ENCODE results near the gene SLC25A15. TPM values are rescaled to one million over a fixed set of nuclear protein-coding genes. Genes with fewer than 3 reads are reported as not detected.
"Not testable (repeated sequence)": the region's sequence is repeated elsewhere in the genome, so short reads cannot be mapped to it uniquely, and the experiment has no call there.

The SLC25A15 gene
- total RNA-seq, 1 donor from 2014 or later: 12.2 TPM

DNA sequence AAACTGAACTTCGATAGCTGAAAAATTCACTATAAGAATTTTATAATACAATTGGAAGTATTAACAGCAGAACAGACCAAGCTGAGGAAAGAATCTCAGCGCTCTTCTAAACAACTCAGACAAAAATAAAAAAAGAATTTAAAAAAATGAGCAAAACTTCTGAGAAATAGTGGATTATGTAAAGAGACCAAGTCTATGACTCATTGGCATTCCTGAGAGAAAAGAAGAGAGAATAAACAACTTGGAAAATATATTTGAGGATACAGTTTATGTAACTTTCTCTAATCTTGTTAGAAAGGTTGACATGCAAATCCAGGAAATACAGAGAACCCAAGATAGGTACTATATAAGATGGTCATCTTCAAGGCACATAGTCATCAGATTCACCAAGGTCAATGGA, 25.4 kb downstream of the SLC25A15 start:
- Mint-ChIP-seq H3K4me3 (no peak overlapping the region), H3K27ac (no peak overlapping the region), H3K27me3 (ENCODE audit: low read depth) (no peaks in the 10 kb centered on the region), H3K36me3 (peaks cover 71% of the 10 kb centered on the region), H3K9me3 (peaks cover 45% of the 10 kb centered on the region), H3K4me1 (no peaks in the 10 kb centered on the region)
- DNase-seq (ENCODE audit: low spot score in 2 of 2, unreplicated experiment in 2 of 2): no peak
- TF ChIP-seq, protein P1, sequence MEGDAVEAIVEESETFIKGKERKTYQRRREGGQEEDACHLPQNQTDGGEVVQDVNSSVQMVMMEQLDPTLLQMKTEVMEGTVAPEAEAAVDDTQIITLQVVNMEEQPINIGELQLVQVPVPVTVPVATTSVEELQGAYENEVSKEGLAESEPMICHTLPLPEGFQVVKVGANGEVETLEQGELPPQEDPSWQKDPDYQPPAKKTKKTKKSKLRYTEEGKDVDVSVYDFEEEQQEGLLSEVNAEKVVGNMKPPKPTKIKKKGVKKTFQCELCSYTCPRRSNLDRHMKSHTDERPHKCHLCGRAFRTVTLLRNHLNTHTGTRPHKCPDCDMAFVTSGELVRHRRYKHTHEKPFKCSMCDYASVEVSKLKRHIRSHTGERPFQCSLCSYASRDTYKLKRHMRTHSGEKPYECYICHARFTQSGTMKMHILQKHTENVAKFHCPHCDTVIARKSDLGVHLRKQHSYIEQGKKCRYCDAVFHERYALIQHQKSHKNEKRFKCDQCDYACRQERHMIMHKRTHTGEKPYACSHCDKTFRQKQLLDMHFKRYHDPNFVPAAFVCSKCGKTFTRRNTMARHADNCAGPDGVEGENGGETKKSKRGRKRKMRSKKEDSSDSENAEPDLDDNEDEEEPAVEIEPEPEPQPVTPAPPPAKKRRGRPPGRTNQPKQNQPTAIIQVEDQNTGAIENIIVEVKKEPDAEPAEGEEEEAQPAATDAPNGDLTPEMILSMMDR (IDR thresholded peaks at IDR 0.05; ENCODE audit: unreplicated experiment): no peak

DNA sequence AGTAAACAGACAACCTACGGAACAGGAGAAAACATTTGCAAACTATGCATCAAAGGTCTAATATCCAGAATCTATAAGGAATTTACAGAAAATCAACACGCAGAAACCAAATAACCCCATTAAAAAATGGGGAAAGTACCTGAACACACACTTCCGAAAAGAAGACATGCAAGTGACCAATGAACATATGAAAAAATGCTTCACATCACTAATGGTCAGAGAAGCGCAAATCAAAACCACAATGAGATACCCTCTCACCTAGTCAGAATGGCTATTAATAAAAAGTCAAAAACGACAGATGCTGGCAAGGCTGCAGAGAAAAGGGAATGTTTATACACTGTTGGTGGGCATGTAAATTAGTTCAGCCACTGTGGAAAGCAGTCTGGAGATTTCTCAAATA, 29.5 kb downstream of the SLC25A15 start:
- Mint-ChIP-seq H3K9me3 (peaks cover 44% of the 10 kb centered on the region), H3K4me1 (no peaks in the 10 kb centered on the region), H3K27ac (no peak overlapping the region), H3K27me3 (ENCODE audit: low read depth) (no peaks in the 10 kb centered on the region), H3K36me3 (peaks cover 39% of the 10 kb centered on the region), H3K4me3 (no peak overlapping the region)
- TF ChIP-seq, protein P1 (IDR thresholded peaks at IDR 0.05; ENCODE audit: unreplicated experiment): no peak
- DNase-seq (ENCODE audit: low spot score in 2 of 2, unreplicated experiment in 2 of 2): no peak

DNA sequence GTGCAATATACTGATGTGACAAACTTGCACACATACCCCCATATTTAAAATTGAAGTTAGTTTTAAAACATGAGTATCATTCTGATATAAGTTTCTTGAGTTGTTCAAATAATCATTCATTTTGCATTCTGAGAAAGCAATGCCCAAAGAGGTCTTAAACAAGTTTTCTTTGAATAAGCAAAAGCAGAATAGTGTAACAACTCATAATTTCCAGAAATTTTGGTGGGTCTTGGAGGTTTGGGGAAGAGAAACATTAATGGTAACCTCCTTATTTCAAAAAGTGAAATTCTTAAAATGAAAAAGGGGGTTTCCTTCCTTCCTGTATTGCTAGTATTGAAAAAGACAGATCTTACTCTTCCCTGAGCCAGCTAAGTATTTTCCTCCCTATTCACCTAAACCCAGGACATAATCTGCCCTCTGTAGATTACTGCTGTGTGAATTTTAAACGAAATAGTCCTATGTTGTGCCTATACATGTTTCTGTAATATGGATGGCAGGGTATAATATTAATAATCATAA, 30.4 kb downstream of the SLC25A15 start:
- TF ChIP-seq, protein P1 (IDR thresholded peaks at IDR 0.05; ENCODE audit: unreplicated experiment): no peak
- DNase-seq (ENCODE audit: low spot score in 2 of 2, unreplicated experiment in 2 of 2): no peak
- no peaks in the 10 kb centered on the region for H3K4me1 Mint-ChIP-seq
- no peak overlapping the region for H3K4me3 Mint-ChIP-seq
- H3K27me3 Mint-ChIP-seq (ENCODE audit: low read depth): no peaks in the 10 kb centered on the region
- peaks cover 38% of the 10 kb centered on the region for H3K9me3 Mint-ChIP-seq
- no peak overlapping the region for H3K27ac Mint-ChIP-seq
- H3K36me3 Mint-ChIP-seq: peaks cover 31% of the 10 kb centered on the region

DNA sequence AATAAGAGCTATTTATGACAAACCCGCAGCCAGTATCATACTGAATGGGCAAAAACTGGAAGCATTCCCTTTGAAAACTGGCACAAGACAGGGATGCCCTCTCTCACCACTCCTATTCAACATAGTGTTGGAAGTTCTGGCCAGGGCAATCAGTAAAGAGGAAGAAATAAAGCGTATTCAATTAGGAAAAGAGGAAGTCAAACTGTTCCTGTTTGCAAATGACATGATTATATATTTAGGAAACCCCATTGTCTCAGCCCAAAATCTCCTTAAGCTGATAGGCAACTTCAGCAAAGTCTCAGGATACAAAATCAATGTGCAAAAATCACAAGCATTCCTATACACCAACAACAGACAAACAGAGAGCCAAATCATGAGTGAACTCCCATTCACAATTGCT, 50.3 kb downstream of the SLC25A15 start:
- H3K27ac Mint-ChIP-seq; H3K36me3 Mint-ChIP-seq; H3K27me3 Mint-ChIP-seq (ENCODE audit: low read depth); H3K4me1 Mint-ChIP-seq; H3K4me3 Mint-ChIP-seq; DNase-seq (ENCODE audit: low spot score in 2 of 2, unreplicated experiment in 2 of 2): not testable (repeated sequence)
- H3K9me3 Mint-ChIP-seq: peaks cover 23% of the 10 kb centered on the region

DNA sequence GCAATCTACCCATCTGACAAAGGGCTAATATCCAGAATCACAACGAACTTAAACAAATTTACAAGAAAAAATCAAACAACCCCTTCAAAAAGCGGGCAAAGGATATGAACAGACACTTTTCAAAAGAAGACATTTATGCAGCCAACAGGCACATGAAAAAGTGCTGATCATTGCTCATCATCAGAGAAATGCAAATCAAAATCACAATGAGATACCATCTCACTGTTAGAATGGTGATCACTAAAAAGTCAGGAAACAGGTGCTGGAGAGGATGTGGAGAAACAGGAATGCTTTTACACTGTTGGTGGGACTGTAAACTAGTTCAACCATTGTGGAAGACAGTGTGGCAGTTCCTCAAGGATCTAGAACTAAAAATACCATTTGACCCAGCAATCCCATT, 51.5 kb downstream of the SLC25A15 start:
- H3K27me3 Mint-ChIP-seq (ENCODE audit: low read depth); H3K36me3 Mint-ChIP-seq; DNase-seq (ENCODE audit: low spot score in 2 of 2, unreplicated experiment in 2 of 2); H3K27ac Mint-ChIP-seq; H3K4me1 Mint-ChIP-seq; H3K4me3 Mint-ChIP-seq: not testable (repeated sequence)
- H3K9me3 Mint-ChIP-seq: peaks cover 25% of the 10 kb centered on the region

Small RNA genes lying within 50 kb of the gene (microRNA-seq; reads per million reads assigned to microRNA genes)
- not detected for gene MIR621

Other genes starting within 250 kb of the SLC25A15 start
- gene FOXO1, start 123.0 kb upstream of the SLC25A15 start, total RNA-seq: 31.7 to 33.7 TPM (median 32.7 TPM) in 3 replicates
- gene MRPS31, start 18.4 kb upstream of the SLC25A15 start, total RNA-seq: 29.6 to 33.3 TPM (median 31.3 TPM) in 3 replicates
- 76.9 to 78.0 TPM (median 77.4 TPM) in 3 replicates for gene ELF1, start 229.7 kb downstream of the SLC25A15 start, total RNA-seq

Measured in mesothelial cell of epicardium (in vitro differentiated cells).